OCI-LY7 (cell line): Measurements from ENCODE around the gene MREG. TPM values are rescaled to one million over a fixed set of nuclear protein-coding genes. Genes with fewer than 3 reads are reported as not detected.

Experiments used
- BruUV-seq: library from RNA; stranded (reverse); fragments of 400-500 nt; replicated peaks from 2 replicates; lab custom pipeline; 2021; lab: Mats Ljungman, UMichigan
- CTCF ChIA-PET: fragments of 300-600 bp; sonication (Branson Sonifier 250); formaldehyde crosslinking; loops from one replicate; lab custom pipeline; 2022; ENCODE audit warnings: antibody characterized with exemption; ENCODE audit not compliant: unreplicated experiment; lab: Charles Lee
- POLR2A ChIA-PET: fragments of 300-600 bp; sonication (Branson Sonifier 250); formaldehyde crosslinking; loops from one replicate; lab custom pipeline; 2022; ENCODE audit warnings: antibody characterized with exemption; lab: Charles Lee
- DNase-seq: peaks from one replicate; pipeline ENCODE4 v3.0.0-alpha.2; 2015; ENCODE audit warnings: low spot score
- H2AFZ ChIP-seq: fragments of 200-600 bp; sonication (generic), shearing (Covaris generic); 2 replicates; pipeline ENCODE4 v1.6.1; 2014; ENCODE audit warnings: mild to moderate bottlenecking, antibody characterized with exemption, low read length, moderate library complexity
- H3K27ac ChIP-seq: fragments of 200-600 bp; sonication (generic); 2 replicates; pipeline ENCODE4 v1.5.1; 2014; ENCODE audit warnings: mixed run types, low read depth, mild to moderate bottlenecking, moderate library complexity, low read length, inconsistent platforms; ENCODE audit not compliant: poor library complexity, severe bottlenecking
- H3K36me3 ChIP-seq: fragments of 200-600 bp; sonication (generic); 2 replicates; pipeline ENCODE4 v1.6.1; 2014; ENCODE audit warnings: mild to moderate bottlenecking, antibody characterized with exemption, low read length, moderate library complexity, mixed read lengths; ENCODE audit not compliant: insufficient read depth
- H3K4me1 ChIP-seq: fragments of 200-600 bp; sonication (generic); 2 replicates; pipeline ENCODE4 v1.5.1; 2014; ENCODE audit warnings: mild to moderate bottlenecking, low read length; ENCODE audit not compliant: insufficient read depth, poor library complexity, severe bottlenecking
- H3K4me2 ChIP-seq: fragments of 200-600 bp; sonication (generic); 2 replicates; pipeline ENCODE4 v1.6.1; 2014; ENCODE audit warnings: mild to moderate bottlenecking, low read length
- H3K4me3 ChIP-seq: fragments of 200-600 bp; sonication (generic); 2 replicates; pipeline ENCODE4 v1.5.1; 2014; ENCODE audit warnings: mild to moderate bottlenecking, low read depth, low read length; ENCODE audit not compliant: poor library complexity, severe bottlenecking
- H3K79me2 ChIP-seq: fragments of 200-600 bp; sonication (generic); 2 replicates; pipeline ENCODE4 v1.6.1; 2016; ENCODE audit warnings: low read depth, mild to moderate bottlenecking, low read length, moderate library complexity, mixed read lengths; ENCODE audit not compliant: insufficient read depth
- H3K9me2 ChIP-seq: fragments of 200-600 bp; sonication (generic); 2 replicates; pipeline ENCODE4 v1.6.1; 2016; ENCODE audit warnings: mild to moderate bottlenecking, low read length, mixed read lengths; ENCODE audit not compliant: insufficient read depth
- H3K9me3 ChIP-seq: fragments of 200-600 bp; sonication (generic); 2 replicates; pipeline ENCODE4 v1.6.1; 2014; ENCODE audit warnings: mild to moderate bottlenecking, mixed run types, low read length, mixed read lengths
- H4K20me1 ChIP-seq: fragments of 200-600 bp; sonication (generic); 2 replicates; pipeline ENCODE4 v1.6.1; 2014; ENCODE audit warnings: mild to moderate bottlenecking, antibody characterized with exemption, low read length, moderate library complexity, mixed read lengths; ENCODE audit not compliant: insufficient read depth
- CTCF ChIP-seq: fragments of 200-600 bp; sonication (generic); conservative IDR thresholded peaks from 2 replicates; pipeline ENCODE4 v1.5.1; 2014; ENCODE audit warnings: mild to moderate bottlenecking, antibody characterized with exemption, low read length, moderate library complexity, mixed read lengths
- EZH2phosphoT487 ChIP-seq: fragments of 200-600 bp; sonication (generic); IDR thresholded peaks from 2 replicates; pipeline ENCODE4 v1.6.1; 2018; ENCODE audit warnings: low read depth, borderline replicate concordance, mild to moderate bottlenecking, mixed run types, antibody characterized with exemption, low read length, moderate library complexity, mixed read lengths
- intact Hi-C: fragments of 100-400 bp; cut with micrococcal nuclease; formaldehyde crosslinking; loops from one replicate; pipeline ENCODE4 v1.10.0; 2022; ENCODE audit not compliant: unreplicated experiment
- total RNA-seq, 2 experiments: library from RNA; depleted of rRNA in 1 of 2; stranded (reverse); fragments of >200 nt in 1 of 2; shearing (Covaris generic) in 1 of 2; gene quantifications; 2 replicates each; pipeline ENCODE4 v1.2.3, GENCODE V29; 2014 to 2022

Gene MREG
- total RNA-seq, 2 experiments from 2014 or later = 5.6 to 9.3 TPM

GRCh38 chr2:215981115-215981514 is 32.2 kb downstream of the MREG start:
- Histone ChIP-seq H3K27ac (no peak overlapping the region), H3K4me3 (no peak overlapping the region), H3K79me2 (no peaks in the 10 kb centered on the region), H3K4me2 (no peak overlapping the region), H2AFZ (no peak overlapping the region), H4K20me1 (no peaks in the 10 kb centered on the region), H3K36me3 (peaks cover 9% of the 10 kb centered on the region), H3K9me2 (no peaks in the 10 kb centered on the region), H3K4me1 (no peaks in the 10 kb centered on the region), H3K9me3 (0 out of 2 replicates have a peak, but pooled peaks cover 8% of the 10 kb centered on the region)
- POLR2A ChIA-PET = no interaction called here
- DNase-seq = no peak
- CTCF ChIA-PET = no interaction called here
- intact Hi-C loops = no loop called here
- TF ChIP-seq EZH2phosphoT487 = no peak
- no peak for TF ChIP-seq CTCF
- no TSS peak for BruUV-seq

GRCh38 chr2:215979620-215980019 is 33.7 kb downstream of the MREG start:
- BruUV-seq = no TSS peak
- no peaks in the 10 kb centered on the region; the same call in 1 of the 2 replicates for H3K36me3 ChIP-seq
- no peaks in the 10 kb centered on the region for H3K9me2 ChIP-seq
- no peak for DNase-seq
- intact Hi-C loops = no loop called here
- no peaks in the 10 kb centered on the region for H3K4me1 ChIP-seq
- no peak overlapping the region for H2AFZ ChIP-seq
- ChIA-PET CTCF (no interaction called here), POLR2A (no interaction called here)
- H3K4me2 ChIP-seq = no peak overlapping the region
- TF ChIP-seq CTCF = no peak
- no peak for TF ChIP-seq EZH2phosphoT487
- no peaks in the 10 kb centered on the region for H4K20me1 ChIP-seq
- H3K9me3 ChIP-seq = 0 out of 2 replicates have a peak, but pooled peaks cover 7% of the 10 kb centered on the region
- H3K4me3 ChIP-seq = no peak overlapping the region
- H3K79me2 ChIP-seq = no peaks in the 10 kb centered on the region
- no peak overlapping the region for H3K27ac ChIP-seq

DNA sequence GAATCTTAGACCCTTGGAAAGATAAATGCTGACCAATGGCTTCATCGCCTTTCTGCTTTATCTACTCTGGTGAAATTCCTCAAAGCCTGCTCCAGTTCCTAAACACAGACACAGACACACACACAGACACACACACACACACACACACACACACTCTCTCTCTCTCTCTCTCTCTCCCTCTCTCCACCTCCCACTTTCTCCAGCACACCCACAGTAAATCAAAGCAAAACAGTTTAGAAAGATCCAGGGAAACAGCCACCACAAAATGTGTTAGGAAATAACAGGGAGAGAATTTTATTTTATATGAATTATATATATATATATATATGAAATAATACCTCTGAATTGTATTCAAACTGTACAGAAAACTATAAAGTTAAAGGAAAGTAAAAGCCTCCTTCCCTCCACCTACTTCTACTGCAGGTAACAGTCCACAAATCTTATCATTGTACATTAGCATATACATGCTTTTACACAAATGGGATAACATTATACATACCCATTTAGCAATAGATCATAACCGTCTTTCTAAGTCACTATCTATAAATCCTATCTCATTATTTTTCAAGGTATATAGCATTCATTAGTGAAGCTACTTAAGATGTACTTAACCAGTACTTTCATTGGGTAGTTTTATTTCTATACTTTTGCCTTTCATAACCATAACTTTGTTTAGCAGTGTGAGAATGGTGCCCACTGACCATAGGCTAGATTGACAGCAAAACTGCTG is 38.5 kb downstream of the MREG start:
- DNase-seq = no peak
- Histone ChIP-seq H3K9me3 (no peaks in the 10 kb centered on the region), H3K9me2 (no peaks in the 10 kb centered on the region), H3K27ac (no peak overlapping the region), H2AFZ (no peak overlapping the region), H3K4me2 (no peak overlapping the region), H4K20me1 (no peaks in the 10 kb centered on the region), H3K4me1 (no peaks in the 10 kb centered on the region), H3K4me3 (no peak overlapping the region), H3K36me3 (no peaks in the 10 kb centered on the region), H3K79me2 (no peaks in the 10 kb centered on the region)
- no TSS peak for BruUV-seq
- intact Hi-C loops = no loop called here
- TF ChIP-seq EZH2phosphoT487 (no peak), CTCF (no peak)
- CTCF ChIA-PET = no interaction called here
- POLR2A ChIA-PET = interaction anchor here (0.5 to 0.9 kb wide), 2 partner anchors 21 to 42 kb away, joined by 3 to 5 read pairs; no protein-coding TSS in a partner anchor
